Measurements from ENCODE around the gene ILF2.

GRCh38 chr1:153693466-153693865 lies 22.7 kb upstream of the ILF2 start:
- no peak for TF ChIP-seq EP300 (IDR thresholded peaks at IDR 0.05; ENCODE audit: borderline replicate concordance)
- no peak for TF ChIP-seq REST (IDR thresholded peaks at IDR 0.05; ENCODE audit: low read depth)
- TF ChIP-seq CREB1 (IDR thresholded peaks at IDR 0.05; ENCODE audit: low read depth) = no peak
- TF ChIP-seq USF1 (IDR thresholded peaks at IDR 0.05) = no peak
- TF ChIP-seq TAF1 (IDR thresholded peaks at IDR 0.05; ENCODE audit: low read depth) = no peak
- TF ChIP-seq MAX (IDR thresholded peaks at IDR 0.05) = no peak
